IMR-90 (cell line): ENCODE results near the gene ZBTB4. TPM values are rescaled to one million over a fixed set of nuclear protein-coding genes. Genes with fewer than 3 reads are reported as not detected.

Source experiments
- ATAC-seq: fragments of 200-7000 bp; cut with Tn5 transposase; 2 replicates; pipeline ENCODE4 v1.9.1; 2020; ENCODE audit warnings: low read depth, mild to moderate bottlenecking, moderate library complexity
- BruUV-seq: library from RNA; stranded (reverse); fragments of 400-500 nt; replicated peaks from 2 replicates; lab custom pipeline; 2021; lab: Mats Ljungman, UMichigan
- CTCF ChIA-PET: fragments of 300-600 bp; formaldehyde crosslinking; extraction: SDS; loops from one replicate; lab custom pipeline; 2021; ENCODE audit warnings: antibody characterized with exemption; lab: Yijun Ruan, JAX
- POLR2A ChIA-PET: fragments of 300-600 bp; sonication (Branson Sonifier 250); formaldehyde crosslinking; loops from one replicate; lab custom pipeline; 2022; ENCODE audit warnings: antibody characterized with exemption; ENCODE audit not compliant: unreplicated experiment; lab: Charles Lee
- DNase-seq: peaks from one replicate; pipeline ENCODE4 v3.0.0; 2013
- H2AFZ ChIP-seq: replicated peaks from 2 replicates; pipeline ENCODE3; 2013; ENCODE audit warnings: low read length, mild to moderate bottlenecking; ENCODE audit not compliant: poor library complexity
- H2AK5ac ChIP-seq: 2 replicates; pipeline ENCODE4 v1.6.1; 2013; ENCODE audit warnings: low read depth, low read length, inconsistent platforms
- H2AK9ac ChIP-seq: replicated peaks from 2 replicates; pipeline ENCODE3; 2013; ENCODE audit warnings: mild to moderate bottlenecking, low read depth, low read length, moderate library complexity; ENCODE audit not compliant: poor library complexity
- H2BK120ac ChIP-seq: 2 replicates; pipeline ENCODE4 v1.6.1; 2013; ENCODE audit warnings: low read depth, low read length, inconsistent platforms
- H2BK15ac ChIP-seq: 3 replicates; pipeline ENCODE4 v1.6.1; 2013; ENCODE audit warnings: low read depth, low read length, inconsistent platforms
- H2BK20ac ChIP-seq: 2 replicates; pipeline ENCODE4 v1.6.1; 2013; ENCODE audit warnings: low read depth, mild to moderate bottlenecking, inconsistent platforms, low read length, moderate library complexity
- H2BK5ac ChIP-seq: 2 replicates; pipeline ENCODE4 v1.6.1; 2013; ENCODE audit warnings: mild to moderate bottlenecking, low read depth, low read length, inconsistent platforms; ENCODE audit not compliant: poor library complexity, severe bottlenecking
- H3K14ac ChIP-seq: replicated peaks from 2 replicates; pipeline ENCODE4 v1.6.1; 2013; ENCODE audit warnings: low read depth, low read length, inconsistent platforms
- H3K18ac ChIP-seq: 2 replicates; pipeline ENCODE4 v1.6.1; 2013; ENCODE audit warnings: low read depth, low read length, control low read depth
- H3K23ac ChIP-seq: 2 replicates; pipeline ENCODE4 v1.6.1; 2013; ENCODE audit warnings: low read depth, low read length, inconsistent platforms
- H3K27ac ChIP-seq: 2 replicates; pipeline ENCODE4 v1.5.1; 2013; ENCODE audit warnings: mild to moderate bottlenecking, control low read depth, low read length; ENCODE audit not compliant: insufficient read depth
- H3K27me3 ChIP-seq: 2 replicates; pipeline ENCODE4 v1.6.1; 2013; ENCODE audit warnings: low read length; ENCODE audit not compliant: control insufficient read depth, insufficient read depth
- H3K36me3 ChIP-seq: 2 replicates; pipeline ENCODE4 v1.6.1; 2013; ENCODE audit warnings: low read length, mixed read lengths; ENCODE audit not compliant: control insufficient read depth, insufficient read depth
- H3K4ac ChIP-seq: 2 replicates; pipeline ENCODE4 v1.6.1; 2013; ENCODE audit warnings: low read depth, low read length, inconsistent platforms
- H3K4me1 ChIP-seq: 2 replicates; pipeline ENCODE4 v1.6.1; 2013; ENCODE audit warnings: low read length, mixed read lengths; ENCODE audit not compliant: control insufficient read depth, insufficient read depth
- H3K4me2 ChIP-seq: 2 replicates; pipeline ENCODE4 v1.6.1; 2013; ENCODE audit warnings: low read depth, mild to moderate bottlenecking, control low read depth, low read length, moderate library complexity
- H3K4me3 ChIP-seq: 2 replicates; pipeline ENCODE4 v1.5.1; 2013; ENCODE audit warnings: low read depth, mild to moderate bottlenecking, control low read depth, low read length, moderate library complexity; ENCODE audit not compliant: insufficient read depth
- H3K56ac ChIP-seq: 2 replicates; pipeline ENCODE4 v1.6.1; 2013; ENCODE audit warnings: low read length, inconsistent platforms; ENCODE audit not compliant: insufficient read depth; ENCODE audit errors: extremely low read depth
- H3K79me1 ChIP-seq, 2 experiments: 2 replicates each; pipeline ENCODE4 v1.6.1; 2013; ENCODE audit warnings: low read length in 2 of 2, inconsistent platforms in 1 of 2, low read depth in 1 of 2
- H3K9ac ChIP-seq: 2 replicates; pipeline ENCODE4 v1.6.1; 2013; ENCODE audit warnings: low read depth, low read length, control low read depth
- H3K9me1 ChIP-seq: 2 replicates; pipeline ENCODE4 v1.6.1; 2013; ENCODE audit warnings: low read length, inconsistent platforms; ENCODE audit not compliant: insufficient read depth
- H3K9me3 ChIP-seq: 2 replicates; pipeline ENCODE4 v1.6.1; 2013; ENCODE audit warnings: low read length; ENCODE audit not compliant: control insufficient read depth, insufficient read depth
- H4K20me1 ChIP-seq: 2 replicates; pipeline ENCODE4 v1.6.1; 2013; ENCODE audit warnings: low read length, inconsistent platforms; ENCODE audit not compliant: insufficient read depth
- H4K5ac ChIP-seq: 2 replicates; pipeline ENCODE4 v1.6.1; 2013; ENCODE audit warnings: mild to moderate bottlenecking, low read depth, low read length, control low read depth
- H4K8ac ChIP-seq, 2 experiments: 2 replicates each; pipeline ENCODE4 v1.6.1; 2013; ENCODE audit warnings: low read depth in 2 of 2, low read length in 2 of 2, control low read depth in 1 of 2, inconsistent platforms in 1 of 2
- H4K91ac ChIP-seq: 2 replicates; pipeline ENCODE4 v1.6.1; 2013; ENCODE audit warnings: low read depth, low read length, inconsistent platforms; ENCODE audit not compliant: insufficient read depth
- SMC3 ChIP-seq: fragments of 150-350 bp; IDR thresholded peaks from 2 replicates; pipeline ENCODE4 v1.6.1; 2016; ENCODE audit warnings: low read depth, mild to moderate bottlenecking, antibody characterized with exemption, low read length, moderate library complexity
- WGBS, 2 experiments: methylation state at CpG; one replicate each; pipeline versions ENCODE4 v1.1.5 to v1.1.7; 2013; ENCODE audit warnings: missing lambda C conversion rate in 2 of 2; ENCODE audit not compliant: insufficient read length in 1 of 2; ENCODE audit errors: extremely low coverage in 2 of 2; 5-methylcytosine and 5-hydroxymethylcytosine counted together
- dilution Hi-C: fragments of 300-500 bp; cut with HindIII; formaldehyde crosslinking; loops from one replicate; pipeline ENCODE4 v1.14.3; 2018; ENCODE audit warnings: low sequenced_read_pairs; ENCODE audit not compliant: unreplicated experiment
- in situ Hi-C: fragments of 300-500 bp; cut with MboI; formaldehyde crosslinking; loops from 3 replicates; pipeline ENCODE4 v1.14.3; 2019; ENCODE audit warnings: low sequenced_read_pairs, inconsistent platforms, mixed read lengths
- intact Hi-C: fragments of 100-400 bp; cut with micrococcal nuclease; formaldehyde crosslinking; loops from 2 replicates; pipeline ENCODE4 v1.10.0; 2022
- polyA plus RNA-seq, 3 experiments: library from polyadenylated mRNA; depleted of rRNA; stranded (reverse); fragments of >200 nt; gene quantifications; 2 replicates each; pipeline ENCODE4 v1.2.3, GENCODE V29; 2012; ENCODE audit warnings: low replicate concordance in 1 of 3
- total RNA-seq: library from RNA; depleted of rRNA; stranded (reverse); fragments of >200 nt; gene quantifications from 2 replicates; pipeline ENCODE4 v1.2.3, GENCODE V29; 2012
- TF ChIP-seq, protein P1 (sequence below): conservative IDR thresholded peaks from 2 replicates; pipeline ENCODE4 v1.5.1; 2012; ENCODE audit warnings: mild to moderate bottlenecking, low read depth, low read length, improper control_type of control experiment

The ZBTB4 gene
- total and polyA plus RNA-seq, 2 of the 4 experiments (the other 2 are of a cell fraction), result 6.3 to 20.3 TPM

GRCh38 chr17:7421186-7421585 is 58.2 kb downstream of the ZBTB4 start:
- Histone ChIP-seq H2AK9ac (no peak overlapping the region), H3K4me2 (no peak overlapping the region)
- POLR2A ChIA-PET, result no interaction called here

More at GRCh38 chr17:7421186-7421585, 58.2 kb downstream of the ZBTB4 start:
- H4K91ac ChIP-seq, result no peak overlapping the region
- DNase-seq (no peak), ATAC-seq (no peak)
- H3K18ac ChIP-seq, result no peak overlapping the region
- H4K20me1 ChIP-seq, result peaks cover 3% of the 10 kb centered on the region; the same call in 1 of the 2 replicates
- in situ Hi-C loops (no loop called here), intact Hi-C loops (no loop called here), dilution Hi-C loops (no loop called here)
- no peak overlapping the region for H2BK120ac ChIP-seq
- H4K5ac ChIP-seq, result no peak overlapping the region
- no TSS peak for BruUV-seq
- H4K8ac ChIP-seq, result no peak overlapping the region
- H3K4ac ChIP-seq, result no peak overlapping the region
- no peak overlapping the region for H3K4me3 ChIP-seq
- CTCF ChIA-PET, result no interaction called here
- no peak overlapping the region for H2BK15ac ChIP-seq
- no peak overlapping the region for H2AK5ac ChIP-seq
- H2AFZ ChIP-seq, result no peak overlapping the region
- H3K36me3 ChIP-seq, result peaks cover 10% of the 10 kb centered on the region; the same call in 1 of the 2 replicates
- H3K27ac ChIP-seq, result no peak overlapping the region
- H3K14ac ChIP-seq, result no peak overlapping the region
- H3K23ac ChIP-seq, result no peak overlapping the region
- no peaks in the 10 kb centered on the region for H3K79me1 ChIP-seq
- 93% methylated on average over 13 of the region's 16 CpGs; no CpG with 5 or more reads in 1 of the 2 experiments for WGBS, 2 experiments
- 0 out of 2 replicates have a peak, but pooled peaks cover 3% of the 10 kb centered on the region for H3K9me1 ChIP-seq
- 0 out of 2 replicates have a peak, but pooled peaks cover 2% of the 10 kb centered on the region for H3K27me3 ChIP-seq
- no peak overlapping the region for H3K9ac ChIP-seq
- no peak for TF ChIP-seq SMC3
- TF ChIP-seq, protein P1, sequence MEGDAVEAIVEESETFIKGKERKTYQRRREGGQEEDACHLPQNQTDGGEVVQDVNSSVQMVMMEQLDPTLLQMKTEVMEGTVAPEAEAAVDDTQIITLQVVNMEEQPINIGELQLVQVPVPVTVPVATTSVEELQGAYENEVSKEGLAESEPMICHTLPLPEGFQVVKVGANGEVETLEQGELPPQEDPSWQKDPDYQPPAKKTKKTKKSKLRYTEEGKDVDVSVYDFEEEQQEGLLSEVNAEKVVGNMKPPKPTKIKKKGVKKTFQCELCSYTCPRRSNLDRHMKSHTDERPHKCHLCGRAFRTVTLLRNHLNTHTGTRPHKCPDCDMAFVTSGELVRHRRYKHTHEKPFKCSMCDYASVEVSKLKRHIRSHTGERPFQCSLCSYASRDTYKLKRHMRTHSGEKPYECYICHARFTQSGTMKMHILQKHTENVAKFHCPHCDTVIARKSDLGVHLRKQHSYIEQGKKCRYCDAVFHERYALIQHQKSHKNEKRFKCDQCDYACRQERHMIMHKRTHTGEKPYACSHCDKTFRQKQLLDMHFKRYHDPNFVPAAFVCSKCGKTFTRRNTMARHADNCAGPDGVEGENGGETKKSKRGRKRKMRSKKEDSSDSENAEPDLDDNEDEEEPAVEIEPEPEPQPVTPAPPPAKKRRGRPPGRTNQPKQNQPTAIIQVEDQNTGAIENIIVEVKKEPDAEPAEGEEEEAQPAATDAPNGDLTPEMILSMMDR, result no peak
- H2BK5ac ChIP-seq, result no peak overlapping the region
- H3K9me3 ChIP-seq, result no peaks in the 10 kb centered on the region
- H3K56ac ChIP-seq, result no peak overlapping the region
- H2BK20ac ChIP-seq, result no peak overlapping the region
- H3K4me1 ChIP-seq, result no peaks in the 10 kb centered on the region
